SJCRH30 (cell line): ENCODE results near the gene KLRD1. TPM values are rescaled to one million over a fixed set of nuclear protein-coding genes. Genes with fewer than 3 reads are reported as not detected.

Experiments used
- DNase-seq, 2 experiments: peaks; one replicate each; pipeline ENCODE4 v3.0.0-alpha.2; 2015 to 2020
- H3K27ac ChIP-seq: fragments of 250-450 bp; sonication (Bioruptor Pico); 2 replicates; pipeline ENCODE4 v1.5.1; 2020; ENCODE audit warnings: mild to moderate bottlenecking, moderate library complexity
- H3K27me3 ChIP-seq: fragments of 250-450 bp; sonication (Bioruptor Pico); 2 replicates; pipeline ENCODE4 v1.5.1; 2020; ENCODE audit warnings: mild to moderate bottlenecking, moderate library complexity
- H3K36me3 ChIP-seq: fragments of 250-450 bp; sonication (Bioruptor Pico); 2 replicates; pipeline ENCODE4 v1.5.1; 2020; ENCODE audit warnings: mild to moderate bottlenecking, moderate library complexity
- H3K4me1 ChIP-seq: fragments of 250-450 bp; sonication (Bioruptor Pico); 2 replicates; pipeline ENCODE4 v1.5.1; 2020; ENCODE audit warnings: mild to moderate bottlenecking, moderate library complexity
- H3K4me3 ChIP-seq: fragments of 250-450 bp; sonication (Bioruptor Pico); 2 replicates; pipeline ENCODE4 v1.5.1; 2020; ENCODE audit warnings: mild to moderate bottlenecking, moderate library complexity
- H3K9me3 ChIP-seq: fragments of 250-450 bp; sonication (Bioruptor Pico); replicated peaks from 2 replicates; pipeline ENCODE4 v1.5.1; 2020; ENCODE audit warnings: mild to moderate bottlenecking, moderate library complexity
- total RNA-seq: library from RNA; depleted of rRNA; stranded (reverse); fragments of >200 nt; shearing (Covaris generic); gene quantifications from 2 replicates; pipeline ENCODE4 v1.2.3, GENCODE V29; 2014; rRNA removed

KLRD1 gene
- total RNA-seq, result 0.08 and 0.32 TPM in 2 replicates

- Histone ChIP-seq H3K9me3 (no peaks in the 10 kb centered on the region), H3K4me3 (no peak within 1 kb of the TSS), H3K4me1 (no peaks in the 10 kb centered on the region), H3K27ac (no peak within 1 kb of the TSS), H3K36me3 (no peaks in the 10 kb centered on the region), H3K27me3 (no peaks in the 10 kb centered on the region)
- no peak for DNase-seq
Measured at GRCh38 chr12:10307630-10308029, at the start of gene KLRD1. Gene KLRD1 (plus strand): TSS chr12:10307870. CDS start chr12:10308078, 208 bp downstream.

GRCh38 chr12:10260927-10261326 lies 46.7 kb upstream of the KLRD1 start:
- H3K27me3 ChIP-seq, result no peaks in the 10 kb centered on the region
- no peak overlapping the region for H3K4me3 ChIP-seq
- H3K9me3 ChIP-seq, result no peaks in the 10 kb centered on the region; the same call in 1 of the 2 replicates
- H3K27ac ChIP-seq, result no peak overlapping the region
- no peaks in the 10 kb centered on the region for H3K4me1 ChIP-seq
- no peaks in the 10 kb centered on the region for H3K36me3 ChIP-seq
- no peak for DNase-seq

GRCh38 chr12:10268037-10268436 lies 39.6 kb upstream of the KLRD1 start:
- Histone ChIP-seq H3K27me3 (no peaks in the 10 kb centered on the region), H3K4me3 (no peak overlapping the region), H3K4me1 (no peaks in the 10 kb centered on the region), H3K36me3 (no peaks in the 10 kb centered on the region), H3K27ac (no peak overlapping the region), H3K9me3 (no peaks in the 10 kb centered on the region; the same call in 1 of the 2 replicates)
- no peak for DNase-seq

- no peak for DNase-seq
- H3K4me3 ChIP-seq, result no peak overlapping the region
- H3K9me3 ChIP-seq, result no peaks in the 10 kb centered on the region
- no peaks in the 10 kb centered on the region for H3K36me3 ChIP-seq
- H3K27me3 ChIP-seq, result no peaks in the 10 kb centered on the region
- no peak overlapping the region for H3K27ac ChIP-seq
- no peaks in the 10 kb centered on the region for H3K4me1 ChIP-seq
Measured at GRCh38 chr12:10272467-10272866, 35.2 kb upstream of the KLRD1 start.

GRCh38 chr12:10276774-10277173 lies 30.9 kb upstream of the KLRD1 start:
- Histone ChIP-seq H3K36me3 (no peaks in the 10 kb centered on the region), H3K4me1 (no peaks in the 10 kb centered on the region), H3K27ac (no peak overlapping the region), H3K4me3 (no peak overlapping the region), H3K9me3 (no peaks in the 10 kb centered on the region), H3K27me3 (no peaks in the 10 kb centered on the region)
- DNase-seq, result no peak

- Histone ChIP-seq H3K27ac (no peak overlapping the region), H3K4me1 (no peaks in the 10 kb centered on the region), H3K36me3 (no peaks in the 10 kb centered on the region), H3K9me3 (no peaks in the 10 kb centered on the region), H3K4me3 (no peak overlapping the region), H3K27me3 (no peaks in the 10 kb centered on the region)
- DNase-seq, result no peak
Measured at GRCh38 chr12:10278104-10278503, 29.6 kb upstream of the KLRD1 start.

GRCh38 chr12:10279937-10280336 lies 27.7 kb upstream of the KLRD1 start:
- Histone ChIP-seq H3K36me3 (no peaks in the 10 kb centered on the region), H3K9me3 (no peaks in the 10 kb centered on the region), H3K27me3 (no peaks in the 10 kb centered on the region), H3K4me3 (no peak overlapping the region), H3K27ac (no peak overlapping the region), H3K4me1 (no peaks in the 10 kb centered on the region)
- DNase-seq, result no peak

GRCh38 chr12:10283027-10283426 lies 24.6 kb upstream of the KLRD1 start:
- H3K27ac ChIP-seq, result no peak overlapping the region
- DNase-seq, result no peak
- 0 out of 2 replicates have a peak, but pooled peaks cover 4% of the 10 kb centered on the region for H3K4me1 ChIP-seq
- no peak overlapping the region for H3K4me3 ChIP-seq
- no peaks in the 10 kb centered on the region for H3K36me3 ChIP-seq
- H3K9me3 ChIP-seq, result no peaks in the 10 kb centered on the region
- no peaks in the 10 kb centered on the region for H3K27me3 ChIP-seq

- no peaks in the 10 kb centered on the region for H3K36me3 ChIP-seq
- no peaks in the 10 kb centered on the region for H3K9me3 ChIP-seq
- 0 out of 2 replicates have a peak, but pooled peaks cover 4% of the 10 kb centered on the region for H3K4me1 ChIP-seq
- H3K4me3 ChIP-seq, result no peak overlapping the region
- no peak overlapping the region for H3K27ac ChIP-seq
- DNase-seq, result peak; percentile 24 to 56
- H3K27me3 ChIP-seq, result no peaks in the 10 kb centered on the region
Measured at GRCh38 chr12:10285919-10286318, 21.8 kb upstream of the KLRD1 start.

- DNase-seq, result no peak
- H3K36me3 ChIP-seq, result no peaks in the 10 kb centered on the region
- no peak overlapping the region for H3K27ac ChIP-seq
- H3K4me3 ChIP-seq, result no peak overlapping the region
- H3K27me3 ChIP-seq, result no peaks in the 10 kb centered on the region
- no peaks in the 10 kb centered on the region for H3K9me3 ChIP-seq
- 0 out of 2 replicates have a peak, but pooled peaks cover 4% of the 10 kb centered on the region for H3K4me1 ChIP-seq
Measured at GRCh38 chr12:10289005-10289754, 18.5 kb upstream of the KLRD1 start.

- no peak for DNase-seq
- Histone ChIP-seq H3K4me3 (no peak overlapping the region), H3K36me3 (no peaks in the 10 kb centered on the region), H3K27me3 (no peaks in the 10 kb centered on the region), H3K9me3 (no peaks in the 10 kb centered on the region), H3K27ac (no peak overlapping the region), H3K4me1 (0 out of 2 replicates have a peak, but pooled peaks cover 3% of the 10 kb centered on the region)
Measured at GRCh38 chr12:10291030-10291429, 16.6 kb upstream of the KLRD1 start.

- no peak overlapping the region for H3K4me3 ChIP-seq
- no peak overlapping the region for H3K27ac ChIP-seq
- no peaks in the 10 kb centered on the region for H3K4me1 ChIP-seq
- H3K36me3 ChIP-seq, result no peaks in the 10 kb centered on the region
- DNase-seq, result no peak
- no peaks in the 10 kb centered on the region for H3K27me3 ChIP-seq
- H3K9me3 ChIP-seq, result no peaks in the 10 kb centered on the region
Measured at GRCh38 chr12:10293151-10293550, 14.5 kb upstream of the KLRD1 start.

GRCh38 chr12:10293570-10294227 lies 14.0 kb upstream of the KLRD1 start:
- Histone ChIP-seq H3K27ac (no peak overlapping the region), H3K4me3 (no peak overlapping the region), H3K4me1 (no peaks in the 10 kb centered on the region), H3K9me3 (no peaks in the 10 kb centered on the region), H3K27me3 (no peaks in the 10 kb centered on the region), H3K36me3 (no peaks in the 10 kb centered on the region)
- no peak for DNase-seq

GRCh38 chr12:10301103-10301502 lies 6.6 kb upstream of the KLRD1 start:
- H3K4me1 ChIP-seq, result peaks cover 4% of the 10 kb centered on the region
- no peaks in the 10 kb centered on the region for H3K27me3 ChIP-seq
- H3K27ac ChIP-seq, result no peak overlapping the region
- H3K4me3 ChIP-seq, result no peak overlapping the region
- DNase-seq, result peak; percentile 8 to 15
- H3K36me3 ChIP-seq, result no peaks in the 10 kb centered on the region
- no peaks in the 10 kb centered on the region for H3K9me3 ChIP-seq

GRCh38 chr12:10304161-10304574 lies 3.5 kb upstream of the KLRD1 start:
- Histone ChIP-seq H3K27ac (no peak overlapping the region), H3K9me3 (no peaks in the 10 kb centered on the region)
- DNase-seq, result no peak

More at GRCh38 chr12:10304161-10304574, 3.5 kb upstream of the KLRD1 start:
- Histone ChIP-seq H3K4me3 (no peak overlapping the region), H3K36me3 (no peaks in the 10 kb centered on the region), H3K4me1 (peaks cover 4% of the 10 kb centered on the region), H3K27me3 (no peaks in the 10 kb centered on the region)
